HG02973 (cell line): ENCODE data around the gene CHCHD3.

Experiments
- ATAC-seq: cut with Tn5 transposase; IDR thresholded peaks from one replicate; pipeline ENCODE4 v1.9.1; 2021; ENCODE audit warnings: moderate library complexity; ENCODE audit not compliant: unreplicated experiment

The CHCHD3 gene

GRCh38 chr7:133081599-133082389 is at the start of gene CHCHD3:
TSS of gene CHCHD3 (minus strand) at chr7:133082090. CDS start at chr7:133081937, 153 bp downstream.
- peak; percentile 99 for ATAC-seq

DNA sequence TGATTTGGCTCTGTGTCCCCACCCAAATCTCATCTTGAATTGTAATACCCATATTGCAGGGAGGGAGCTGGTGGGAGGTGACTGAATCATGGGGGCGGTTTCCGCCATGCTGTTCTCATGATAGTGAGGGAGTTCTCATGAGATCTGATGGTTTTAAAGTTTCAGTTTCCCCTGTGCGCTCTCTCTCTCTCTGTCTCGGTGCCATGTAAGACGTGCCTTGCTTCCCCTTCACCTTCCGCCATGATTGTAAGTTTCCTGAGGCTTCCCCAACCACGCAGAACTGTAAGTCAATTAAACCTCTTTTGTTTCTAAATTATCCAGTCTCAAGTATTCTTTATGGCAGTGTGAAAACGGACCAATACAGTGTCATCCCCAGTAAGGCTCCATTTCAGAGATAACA is 48.3 kb upstream of the CHCHD3 start:
- no peak for ATAC-seq

DNA sequence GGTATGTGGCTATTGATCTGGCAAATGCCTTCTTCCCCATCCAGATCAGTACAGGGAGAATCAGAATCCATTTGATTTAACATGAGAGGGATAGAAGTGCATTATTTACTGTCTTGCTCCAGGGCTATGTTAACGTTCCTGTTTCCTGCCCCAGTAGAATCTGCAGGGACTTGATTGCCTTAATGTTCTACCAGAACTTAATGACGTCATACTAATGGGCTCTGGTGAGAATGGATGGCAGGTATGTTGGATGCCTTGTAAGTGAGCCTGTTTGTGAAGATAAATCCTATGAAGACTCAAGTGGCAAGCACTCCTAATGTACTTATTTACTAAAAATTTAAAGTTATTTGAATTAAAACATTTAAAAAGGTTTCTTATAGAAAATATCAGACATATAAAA is 44.5 kb upstream of the CHCHD3 start:
- ATAC-seq = no peak

GRCh38 chr7:133124974-133125373 is 43.1 kb upstream of the CHCHD3 start:
- ATAC-seq = no peak

DNA sequence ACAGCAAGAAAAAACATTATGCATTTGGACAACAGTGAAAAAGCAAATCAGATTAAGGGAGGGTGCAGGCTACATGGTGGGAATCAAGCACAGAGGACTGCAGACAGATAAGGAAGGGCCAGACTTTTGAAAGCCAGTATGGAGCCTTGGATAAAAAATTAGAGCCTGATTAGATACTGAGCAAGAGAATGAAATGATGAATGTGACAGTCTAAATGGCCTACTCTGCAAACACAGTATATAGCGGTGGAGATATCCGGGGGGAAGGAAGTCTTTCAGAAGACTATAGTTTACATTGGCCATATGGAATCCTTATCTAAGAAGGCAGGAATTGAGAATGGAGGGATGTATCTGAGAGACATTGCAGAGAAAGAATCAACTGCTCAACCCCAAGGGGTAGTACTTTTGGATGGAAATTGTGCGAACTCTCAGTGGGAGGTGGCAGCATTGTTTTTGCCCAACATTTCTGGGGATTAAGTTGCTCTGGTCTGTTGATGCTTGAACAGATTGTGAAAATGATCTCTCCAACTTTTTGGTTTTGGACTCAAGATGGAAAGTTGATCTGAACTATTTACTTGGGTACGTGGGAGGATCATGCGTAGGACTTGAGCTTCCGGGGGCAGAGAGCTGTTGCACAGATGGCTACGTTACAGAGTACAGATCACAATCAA is 39.4 kb upstream of the CHCHD3 start:
- ATAC-seq = no peak

- no peak for ATAC-seq
Measured at GRCh38 chr7:133119067-133119466, 37.2 kb upstream of the CHCHD3 start.

DNA sequence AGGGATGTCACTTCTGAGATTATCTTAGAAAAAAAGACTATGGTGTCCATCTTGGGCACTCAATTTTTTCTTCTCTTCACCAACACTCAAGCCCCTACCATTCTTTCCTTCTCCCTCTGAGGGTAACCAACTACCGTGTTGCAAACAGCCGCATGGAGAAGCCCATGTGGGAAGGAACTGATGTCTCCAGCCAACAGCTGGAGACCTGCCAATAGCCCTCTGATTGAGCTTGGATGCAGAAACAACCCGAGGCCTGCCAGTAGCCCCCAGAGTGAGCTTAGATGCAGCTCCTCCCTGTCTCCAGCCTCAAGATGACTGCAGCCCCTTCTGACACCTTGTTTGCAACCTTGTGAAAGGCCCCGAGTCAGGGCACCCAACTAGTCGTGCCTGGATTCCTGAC is 36.4 kb upstream of the CHCHD3 start:
- no peak for ATAC-seq

- no peak for ATAC-seq
Measured at GRCh38 chr7:133117452-133117851, 35.6 kb upstream of the CHCHD3 start.

- no peak for ATAC-seq
Measured at GRCh38 chr7:133115596-133115995, 33.7 kb upstream of the CHCHD3 start.

- ATAC-seq = no peak
Measured at GRCh38 chr7:133114519-133114918, 32.6 kb upstream of the CHCHD3 start.

- ATAC-seq = no peak
Measured at GRCh38 chr7:133112976-133113375, 31.1 kb upstream of the CHCHD3 start.

GRCh38 chr7:133112335-133112734 is 30.4 kb upstream of the CHCHD3 start:
- no peak for ATAC-seq

GRCh38 chr7:133110312-133110711 is 28.4 kb upstream of the CHCHD3 start:
- no peak for ATAC-seq

DNA sequence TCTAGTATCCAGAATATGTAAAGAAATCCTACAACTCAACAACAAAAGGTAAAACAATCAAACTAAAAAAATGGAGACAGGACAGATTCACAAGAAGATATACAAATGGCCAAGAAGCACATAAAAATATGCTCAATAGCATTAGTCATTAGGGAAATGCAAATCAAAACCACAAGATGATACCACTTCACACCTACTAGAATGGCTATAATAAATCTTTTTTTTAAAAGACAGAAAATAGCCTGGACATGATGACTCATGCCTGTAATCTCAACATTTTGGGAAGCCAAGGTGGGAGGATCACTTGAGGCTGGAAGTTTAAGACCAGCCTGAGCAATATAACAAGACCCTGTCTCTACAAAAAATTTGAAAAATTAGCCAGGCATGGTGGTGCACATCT is 27.9 kb upstream of the CHCHD3 start:
- no peak for ATAC-seq

DNA sequence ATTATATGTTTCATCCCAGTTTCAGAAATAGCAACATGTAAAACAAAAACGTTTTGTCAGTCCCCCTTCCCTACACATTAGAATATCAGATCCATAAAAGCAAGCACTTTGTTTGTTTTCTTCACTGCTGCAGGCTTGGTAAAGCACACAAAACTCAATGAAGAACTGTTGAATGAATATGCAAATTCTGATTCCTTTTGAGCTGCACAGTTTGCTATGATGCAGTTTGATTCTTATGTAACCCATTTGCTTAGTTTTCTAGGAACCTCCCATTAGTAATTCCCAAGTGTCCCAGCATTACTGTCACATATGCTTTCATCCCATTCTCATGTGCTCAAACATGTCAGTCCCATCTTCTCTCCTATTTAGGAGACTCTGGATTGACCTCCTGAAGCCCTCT is 26.1 kb upstream of the CHCHD3 start:
- no peak for ATAC-seq

DNA sequence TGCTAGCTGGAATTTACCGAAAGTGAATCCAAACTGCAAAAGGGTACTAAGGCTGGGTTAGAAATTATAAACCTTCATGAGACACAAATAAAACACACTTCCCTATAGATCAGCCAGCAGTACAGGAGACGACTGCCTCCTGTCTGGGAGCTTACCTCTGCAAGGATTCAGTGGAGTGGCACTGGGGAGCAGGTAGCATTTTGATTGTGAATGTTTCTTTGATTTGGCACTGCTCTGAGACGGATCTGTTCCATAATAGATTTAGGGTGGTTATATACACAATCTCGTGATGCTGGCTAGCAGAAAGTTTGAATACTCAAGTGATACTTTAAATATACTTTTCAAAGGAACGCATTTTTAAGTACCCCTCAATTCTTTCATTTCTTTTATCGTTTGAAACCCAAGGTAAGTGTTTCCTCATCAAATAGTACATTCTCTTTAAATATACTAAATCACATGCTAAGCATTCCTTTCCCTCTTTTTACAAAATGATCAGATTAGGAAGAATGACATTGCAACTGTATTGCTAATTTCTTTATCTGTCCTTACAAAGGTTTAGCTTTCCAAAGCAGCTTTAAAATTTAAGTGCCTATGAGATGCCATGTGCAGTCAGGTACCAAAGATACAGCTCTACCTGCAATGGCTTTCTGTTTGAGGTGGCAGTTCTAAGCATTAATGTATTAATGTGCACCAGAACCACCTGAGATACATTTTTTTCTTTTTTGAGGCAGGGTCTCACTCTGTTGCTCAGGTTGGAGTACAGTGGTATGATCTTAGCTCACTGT is 20.6 kb upstream of the CHCHD3 start:
- ATAC-seq = no peak

DNA sequence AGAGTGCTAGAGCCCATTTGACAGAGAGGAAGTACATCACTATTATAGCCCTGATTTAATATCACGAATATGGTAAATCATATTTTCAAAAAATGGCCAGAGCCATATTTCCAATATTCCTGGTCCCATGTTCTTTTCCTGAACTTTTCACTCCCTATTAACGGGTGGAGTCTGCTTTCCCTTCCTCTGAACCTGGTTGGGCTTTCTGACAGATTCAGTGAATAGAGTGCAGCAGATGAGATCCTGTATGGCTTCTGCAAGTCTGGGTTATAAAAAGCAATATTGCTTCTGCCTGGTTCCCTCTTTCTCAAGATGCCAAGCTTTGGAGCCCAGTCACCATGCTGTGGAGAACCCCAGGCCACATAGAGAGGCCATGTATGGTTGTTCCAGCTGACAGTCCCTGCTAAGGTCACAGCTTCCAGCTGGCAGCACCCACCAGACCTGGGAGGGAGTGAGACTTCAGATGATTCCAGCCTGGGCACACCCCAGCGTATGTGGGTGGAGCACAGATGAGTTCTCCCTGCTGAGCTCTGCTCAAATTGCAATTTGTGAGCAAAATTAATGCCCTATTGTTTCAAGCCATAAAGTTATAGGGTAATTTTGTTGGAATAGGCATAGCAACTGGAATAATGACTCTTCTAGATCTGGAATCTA is 17.9 kb upstream of the CHCHD3 start:
- ATAC-seq = no peak

GRCh38 chr7:133095119-133095671 is 13.3 kb upstream of the CHCHD3 start:
- ATAC-seq = no peak

- no peak for ATAC-seq
Measured at GRCh38 chr7:133091943-133092464, 10.1 kb upstream of the CHCHD3 start.

DNA sequence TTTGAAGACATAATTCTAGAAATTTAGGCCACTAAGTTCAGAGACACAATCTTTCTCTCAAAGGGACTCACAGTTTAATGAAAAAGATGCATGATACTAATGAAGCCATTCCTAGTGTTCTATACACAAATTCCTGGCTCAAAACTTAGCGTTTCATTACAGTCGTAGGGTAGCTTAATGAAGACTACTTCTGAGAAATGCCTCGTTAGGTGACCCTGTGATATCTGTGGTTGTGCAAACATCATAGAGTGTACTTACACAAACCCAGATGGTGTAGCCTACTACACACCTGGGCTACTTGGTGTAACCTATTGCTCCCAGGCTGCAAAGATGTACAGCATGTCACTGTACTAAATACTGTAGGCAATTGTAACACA is 488 bp upstream of the CHCHD3 start:
- no peak for ATAC-seq

DNA sequence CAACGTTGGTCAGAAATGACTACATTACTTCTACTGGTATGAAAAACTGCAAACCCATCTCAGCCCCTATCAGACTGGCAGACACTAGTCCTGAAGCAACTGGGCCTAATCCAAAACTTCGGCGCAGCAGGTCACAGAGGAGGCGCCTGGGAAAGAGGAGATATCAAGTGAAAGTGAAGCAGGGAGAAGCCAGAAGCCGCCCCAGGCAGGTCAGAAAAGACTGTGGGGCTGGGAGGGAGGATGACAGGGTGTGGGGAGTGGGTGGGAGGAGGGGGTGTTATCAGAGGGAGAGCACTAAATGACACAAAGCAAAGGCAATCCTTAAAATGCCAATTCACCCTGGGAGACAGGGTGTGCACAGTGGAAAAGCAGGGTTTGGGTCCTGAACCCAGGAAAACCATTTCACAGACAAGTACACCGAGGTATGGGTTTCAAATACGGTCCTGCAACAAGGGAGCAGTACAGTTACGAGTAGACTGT is 731 bp downstream of the CHCHD3 start:
- ATAC-seq = no peak
